Central memory CD8-positive, alpha-beta T cell (primary cell): ENCODE measurements around the gene LRRC38.
"Not testable (repeated sequence)": the region's sequence is repeated elsewhere in the genome, so short reads cannot be mapped to it uniquely, and the experiment has no call there.

ENCODE experiments used
- ATAC-seq: fragments of 150-1000 bp; cut with Tn5 transposase; replicated peaks from 2 replicates; pipeline ENCODE4 v1.10.0; 2022; ENCODE audit warnings: mild to moderate bottlenecking, moderate FRiP score, moderate number of reproducible peaks; ENCODE audit not compliant: poor library complexity, severe bottlenecking; ENCODE audit errors: extremely low read depth
- DNase-seq, 2 donors: peaks; one replicate each; pipeline ENCODE4 v3.0.0; 2021; ENCODE audit warnings: low spot score in 2 of 2
- H3K27ac Mint-ChIP-seq: one replicate; pipeline ENCODE4 v1.8.0; 2022; ENCODE audit warnings: low read depth, mild to moderate bottlenecking, moderate library complexity, mixed read lengths
- H3K27me3 Mint-ChIP-seq: one replicate; pipeline ENCODE4 v1.8.0; 2022; ENCODE audit warnings: mixed read lengths
- H3K36me3 Mint-ChIP-seq: one replicate; pipeline ENCODE4 v1.8.0; 2022; ENCODE audit warnings: mild to moderate bottlenecking, moderate library complexity, mixed read lengths; ENCODE audit not compliant: insufficient read depth
- H3K4me1 Mint-ChIP-seq: one replicate; pipeline ENCODE4 v1.8.0; 2022; ENCODE audit warnings: mixed read lengths
- H3K4me3 Mint-ChIP-seq: one replicate; pipeline ENCODE4 v1.8.0; 2022; ENCODE audit warnings: mild to moderate bottlenecking, moderate library complexity, mixed read lengths
- H3K9me3 Mint-ChIP-seq: one replicate; pipeline ENCODE4 v1.8.0; 2022; ENCODE audit warnings: mixed read lengths

Gene LRRC38, protein sequence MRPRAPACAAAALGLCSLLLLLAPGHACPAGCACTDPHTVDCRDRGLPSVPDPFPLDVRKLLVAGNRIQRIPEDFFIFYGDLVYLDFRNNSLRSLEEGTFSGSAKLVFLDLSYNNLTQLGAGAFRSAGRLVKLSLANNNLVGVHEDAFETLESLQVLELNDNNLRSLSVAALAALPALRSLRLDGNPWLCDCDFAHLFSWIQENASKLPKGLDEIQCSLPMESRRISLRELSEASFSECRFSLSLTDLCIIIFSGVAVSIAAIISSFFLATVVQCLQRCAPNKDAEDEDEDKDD

DNA sequence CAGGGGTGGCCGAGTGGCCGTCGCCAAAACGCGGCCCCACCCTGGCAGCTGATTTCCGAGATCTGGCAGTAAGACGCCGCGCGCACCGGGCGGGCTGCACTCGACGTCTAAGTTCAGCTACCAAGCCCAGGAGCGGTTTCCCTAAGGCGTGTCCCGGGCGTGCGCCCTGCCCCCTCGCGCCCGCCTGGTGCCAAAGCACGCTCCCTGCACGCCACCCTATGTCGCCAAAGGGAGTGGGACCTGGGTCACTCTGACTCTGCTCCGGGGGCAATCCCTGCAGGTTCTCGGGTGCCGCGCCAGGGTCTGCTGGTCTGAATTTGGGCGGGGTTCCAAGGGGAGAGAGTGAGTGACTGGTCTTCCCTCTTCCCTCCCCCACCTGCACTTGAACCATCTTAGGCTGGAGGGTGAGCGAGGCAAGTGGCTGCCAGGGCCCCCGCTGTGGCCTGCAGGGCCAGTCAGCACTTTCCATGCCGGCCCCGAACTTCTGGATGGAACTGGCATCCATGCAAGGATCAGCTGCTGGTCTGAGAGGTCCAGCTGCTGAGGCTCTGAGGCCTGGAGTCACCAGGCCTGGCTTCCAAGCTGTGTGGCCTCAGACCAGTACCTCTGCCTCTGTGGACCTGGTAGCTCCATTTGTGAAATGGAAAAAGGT, at the start of gene LRRC38:
Gene LRRC38, minus strand, starts transcription at position 109 of the 652 bp plus-strand sequence. CDS start 410 bp downstream, outside the sequence.
- peaks cover 81% of the 10 kb centered on the region for H3K27me3 Mint-ChIP-seq
- H3K27ac Mint-ChIP-seq: no peak within 1 kb of the TSS
- no peak for ATAC-seq
- no peaks in the 10 kb centered on the region for H3K4me1 Mint-ChIP-seq
- DNase-seq: no peak
- H3K4me3 Mint-ChIP-seq: no peak within 1 kb of the TSS
- no peaks in the 10 kb centered on the region for H3K36me3 Mint-ChIP-seq
- H3K9me3 Mint-ChIP-seq: peaks cover under 1% of the 10 kb centered on the region

DNA sequence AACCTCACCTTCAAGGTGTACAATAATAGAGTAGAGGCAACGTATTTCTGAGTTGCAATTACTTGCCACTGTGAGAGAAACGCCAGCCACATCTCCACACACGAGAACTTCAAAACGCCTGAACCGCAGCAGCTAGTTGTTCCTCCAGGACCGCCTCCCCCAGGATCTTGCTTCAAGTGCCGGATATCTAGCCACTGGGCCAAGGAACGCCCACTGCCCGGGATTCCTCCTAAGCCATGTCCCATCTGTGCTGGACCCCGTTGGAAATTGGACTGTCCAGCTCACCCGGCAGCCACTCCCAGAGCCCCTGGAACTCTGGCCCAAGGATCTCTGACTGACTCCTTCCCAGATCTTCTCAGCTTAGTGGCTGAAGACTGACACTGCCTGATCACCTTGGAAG, 49.2 kb upstream of the LRRC38 start:
- not testable (repeated sequence) for H3K4me3 Mint-ChIP-seq, H3K36me3 Mint-ChIP-seq, H3K27me3 Mint-ChIP-seq, H3K9me3 Mint-ChIP-seq, DNase-seq, H3K4me1 Mint-ChIP-seq, ATAC-seq, H3K27ac Mint-ChIP-seq

DNA sequence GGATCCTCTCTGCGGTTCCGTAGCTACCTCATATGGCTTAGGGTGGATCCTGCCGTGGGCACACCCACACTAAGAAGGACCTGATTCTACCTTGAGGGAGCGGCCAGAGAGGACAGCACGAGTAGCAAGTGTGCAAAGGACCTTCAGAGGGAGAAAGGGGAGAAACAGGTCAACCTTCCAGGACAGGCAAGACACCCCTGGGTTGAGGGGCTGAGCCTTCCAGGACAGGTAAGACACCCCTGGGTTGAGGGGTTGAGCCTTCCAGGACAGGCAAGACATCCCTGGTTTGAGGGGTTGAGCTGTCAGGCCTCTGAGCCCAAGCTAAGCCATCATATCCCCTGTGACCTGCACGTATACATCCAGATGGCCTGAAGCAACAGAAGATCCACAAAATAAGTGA, 46.7 kb upstream of the LRRC38 start:
- DNase-seq (no peak), ATAC-seq (no peak)
- no peak overlapping the region for H3K27ac Mint-ChIP-seq
- H3K4me1 Mint-ChIP-seq: no peaks in the 10 kb centered on the region
- no peaks in the 10 kb centered on the region for H3K27me3 Mint-ChIP-seq
- no peak overlapping the region for H3K4me3 Mint-ChIP-seq
- H3K9me3 Mint-ChIP-seq: no peaks in the 10 kb centered on the region
- H3K36me3 Mint-ChIP-seq: no peaks in the 10 kb centered on the region

DNA sequence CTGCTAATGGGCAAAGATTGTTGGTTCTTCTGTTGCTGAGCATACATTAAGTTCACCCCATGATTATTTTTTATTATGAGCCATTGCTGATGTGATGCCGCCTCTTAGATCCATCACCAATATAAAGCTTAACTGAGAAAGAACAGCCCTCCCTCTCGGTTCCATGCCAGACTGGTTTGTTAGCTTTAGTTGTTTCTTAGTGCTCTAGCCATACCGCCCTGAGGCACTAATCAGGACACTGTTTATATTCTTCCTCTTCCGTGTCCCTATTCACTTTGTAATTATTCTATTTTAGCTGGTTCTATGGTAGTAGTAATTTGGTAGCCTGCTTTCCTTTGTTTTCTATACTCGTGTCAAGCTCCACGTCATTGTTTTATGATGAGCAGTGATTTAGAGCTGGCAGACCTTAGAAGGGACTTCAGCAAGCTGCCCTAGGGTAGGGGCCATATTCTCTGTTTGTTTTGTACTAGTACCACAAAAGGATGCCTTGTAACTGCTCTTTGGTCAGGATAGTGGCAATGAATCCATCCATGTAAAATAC, 42.5 kb upstream of the LRRC38 start:
- no peaks in the 10 kb centered on the region for H3K27me3 Mint-ChIP-seq
- ATAC-seq: no peak
- H3K36me3 Mint-ChIP-seq: no peaks in the 10 kb centered on the region
- DNase-seq: no peak
- no peak overlapping the region for H3K27ac Mint-ChIP-seq
- H3K9me3 Mint-ChIP-seq: no peaks in the 10 kb centered on the region
- no peak overlapping the region for H3K4me3 Mint-ChIP-seq
- no peaks in the 10 kb centered on the region for H3K4me1 Mint-ChIP-seq

DNA sequence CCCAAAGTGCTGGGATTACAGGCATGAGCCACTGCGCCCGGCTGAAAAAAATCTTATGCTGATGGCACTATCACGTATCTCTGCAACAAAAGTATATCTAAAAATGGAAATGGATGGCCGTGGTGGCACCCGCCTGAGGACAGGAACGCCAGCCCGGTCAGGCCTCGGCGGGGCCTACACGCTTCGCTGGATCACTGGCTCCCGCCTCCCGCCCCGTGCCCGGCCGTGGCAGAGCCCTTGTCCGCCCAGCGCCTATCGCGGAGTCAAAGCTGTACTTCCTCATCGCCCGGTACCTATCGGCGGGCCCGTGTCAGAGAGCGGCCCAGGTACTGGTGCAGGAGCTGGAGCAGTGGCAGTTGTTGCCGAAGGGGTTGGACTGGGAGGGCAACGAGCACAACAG, 41.0 kb upstream of the LRRC38 start:
- ATAC-seq (no peak), DNase-seq (no peak)
- Mint-ChIP-seq H3K4me1 (no peaks in the 10 kb centered on the region), H3K36me3 (peaks cover 3% of the 10 kb centered on the region), H3K4me3 (no peak overlapping the region), H3K9me3 (no peaks in the 10 kb centered on the region), H3K27me3 (no peaks in the 10 kb centered on the region), H3K27ac (no peak overlapping the region)

DNA sequence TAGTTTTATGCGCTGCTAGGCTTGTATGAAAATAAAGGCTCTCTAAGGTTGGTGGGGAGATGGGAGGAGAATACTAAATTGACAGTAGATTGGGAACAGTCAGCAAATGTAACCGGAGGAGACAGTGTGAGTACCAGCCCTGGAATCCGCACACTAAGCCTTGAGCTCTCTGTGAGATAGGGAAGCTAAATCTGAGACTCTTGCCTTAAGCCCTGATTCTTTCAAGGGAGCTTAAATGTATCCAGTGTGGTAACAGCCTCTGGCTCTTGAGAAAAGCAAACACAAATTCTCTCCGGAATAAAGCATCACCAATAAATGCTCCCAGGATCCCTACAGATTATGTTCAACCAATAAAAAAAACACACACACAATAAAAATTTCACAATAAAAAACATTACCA, 36.9 kb upstream of the LRRC38 start:
- Mint-ChIP-seq H3K27ac (no peak overlapping the region), H3K4me1 (no peaks in the 10 kb centered on the region), H3K4me3 (no peak overlapping the region), H3K36me3 (peaks cover 5% of the 10 kb centered on the region), H3K27me3 (peaks cover 30% of the 10 kb centered on the region), H3K9me3 (no peaks in the 10 kb centered on the region)
- ATAC-seq (no peak), DNase-seq (no peak)

DNA sequence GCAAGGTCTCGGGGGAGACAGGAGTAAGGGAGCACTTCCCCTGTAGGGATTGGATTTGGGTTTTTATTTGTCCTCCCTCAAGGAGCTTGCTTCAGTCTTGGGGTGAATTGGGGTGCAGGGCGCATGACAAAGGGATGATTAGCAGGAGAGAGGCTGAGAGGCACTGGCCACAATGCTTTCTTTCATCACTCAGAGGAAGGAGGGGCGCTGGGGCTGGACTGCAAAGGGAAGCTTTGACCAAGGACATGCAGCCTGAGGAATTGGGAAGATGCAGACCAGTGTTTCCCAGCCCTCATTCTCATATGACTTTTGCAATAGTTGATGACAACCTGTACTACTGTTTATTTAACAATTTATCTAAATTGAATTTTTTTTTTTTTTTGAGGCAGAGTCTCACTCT, 35.7 kb upstream of the LRRC38 start:
- H3K27ac Mint-ChIP-seq: no peak overlapping the region
- H3K4me3 Mint-ChIP-seq: no peak overlapping the region
- ATAC-seq: no peak
- peaks cover 5% of the 10 kb centered on the region for H3K36me3 Mint-ChIP-seq
- H3K4me1 Mint-ChIP-seq: no peaks in the 10 kb centered on the region
- peaks cover 36% of the 10 kb centered on the region for H3K27me3 Mint-ChIP-seq
- no peak for DNase-seq
- no peaks in the 10 kb centered on the region for H3K9me3 Mint-ChIP-seq

DNA sequence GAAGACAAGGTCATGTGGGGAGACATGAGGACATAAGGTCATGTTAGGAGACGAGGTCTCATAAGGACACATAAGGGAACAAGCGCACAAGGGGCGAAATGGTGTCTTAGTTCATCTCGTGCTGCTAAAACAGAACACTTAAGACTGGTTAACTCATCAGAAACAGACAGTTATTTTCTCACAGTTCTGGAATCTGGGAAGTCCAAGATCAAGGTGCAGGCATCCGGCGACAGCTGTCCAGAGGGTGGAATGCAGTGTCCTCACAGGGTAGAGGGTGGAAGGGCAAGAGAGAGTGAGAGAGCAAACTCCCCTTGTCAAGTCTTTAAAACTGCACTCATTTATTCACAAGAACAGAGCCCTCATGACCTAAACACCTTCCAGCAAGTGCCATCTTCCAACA, 35.2 kb upstream of the LRRC38 start:
- Mint-ChIP-seq H3K9me3 (no peaks in the 10 kb centered on the region), H3K27ac (no peak overlapping the region), H3K27me3 (peaks cover 41% of the 10 kb centered on the region), H3K4me3 (no peak overlapping the region), H3K36me3 (peaks cover 5% of the 10 kb centered on the region), H3K4me1 (no peaks in the 10 kb centered on the region)
- ATAC-seq (no peak), DNase-seq (no peak)

DNA sequence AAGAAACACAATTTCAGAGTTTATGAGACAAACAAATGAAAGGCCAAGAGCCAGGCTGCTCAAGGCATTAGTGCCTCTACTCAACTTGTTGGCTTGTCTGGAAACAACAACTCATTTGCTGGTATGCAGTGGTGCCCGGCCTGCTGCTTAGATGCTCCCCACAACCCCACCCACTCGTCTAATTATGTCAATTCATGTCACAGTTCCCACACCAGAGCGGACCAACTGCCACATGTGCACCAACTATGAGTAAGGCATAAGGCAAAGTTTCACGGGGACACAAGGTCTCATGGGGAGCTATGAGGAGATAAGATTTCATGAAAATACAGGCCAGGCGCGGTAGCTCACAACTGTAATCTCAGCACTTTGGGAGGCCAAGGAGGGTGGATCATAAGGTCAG, 34.5 kb upstream of the LRRC38 start:
- DNase-seq: no peak
- H3K4me3 Mint-ChIP-seq: no peak overlapping the region
- H3K9me3 Mint-ChIP-seq: no peaks in the 10 kb centered on the region
- H3K27ac Mint-ChIP-seq: no peak overlapping the region
- H3K27me3 Mint-ChIP-seq: peaks cover 41% of the 10 kb centered on the region
- H3K4me1 Mint-ChIP-seq: no peaks in the 10 kb centered on the region
- H3K36me3 Mint-ChIP-seq: peaks cover 5% of the 10 kb centered on the region
- no peak for ATAC-seq

DNA sequence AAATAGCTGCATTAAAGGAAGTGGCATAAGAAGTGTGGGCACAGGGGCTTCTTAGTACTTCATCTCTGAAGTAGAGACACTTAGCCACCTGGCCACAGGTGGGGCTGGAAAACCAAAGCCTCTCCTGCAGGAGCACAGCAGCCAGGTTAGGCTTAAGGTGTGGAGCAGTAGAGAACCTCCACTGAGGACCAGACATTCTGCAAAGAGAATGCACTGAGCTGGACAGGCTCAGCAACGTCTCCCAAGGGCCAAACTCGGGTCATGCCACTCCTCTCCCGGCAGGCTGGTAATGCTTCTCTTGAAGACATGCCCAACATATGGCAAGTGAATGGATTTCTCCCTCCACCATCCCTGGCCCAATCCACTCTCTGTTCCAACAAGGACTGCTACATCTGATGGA, 33.0 kb upstream of the LRRC38 start:
- Mint-ChIP-seq H3K4me3 (no peak overlapping the region), H3K27ac (no peak overlapping the region), H3K36me3 (peaks cover 7% of the 10 kb centered on the region), H3K4me1 (no peaks in the 10 kb centered on the region), H3K27me3 (peaks cover 41% of the 10 kb centered on the region), H3K9me3 (no peaks in the 10 kb centered on the region)
- DNase-seq (no peak), ATAC-seq (no peak)

DNA sequence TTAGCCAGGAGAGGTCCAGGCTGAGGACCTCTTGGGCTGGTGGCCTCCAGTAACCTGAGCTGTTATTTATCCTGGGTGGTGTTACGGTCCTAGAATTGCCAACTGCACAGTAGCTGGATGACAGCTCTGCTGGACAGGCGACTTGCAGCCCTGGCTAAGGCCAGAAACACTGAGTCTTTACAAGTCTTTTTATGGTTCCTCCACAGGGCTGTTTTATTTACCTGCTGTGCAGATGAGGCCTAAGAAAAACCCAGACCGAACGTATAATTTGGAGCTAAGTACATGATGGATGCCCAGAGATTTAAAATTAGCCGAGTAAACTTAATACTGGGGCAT, 30.4 kb upstream of the LRRC38 start:
- DNase-seq: no peak
- H3K27me3 Mint-ChIP-seq: peaks cover 48% of the 10 kb centered on the region
- no peaks in the 10 kb centered on the region for H3K9me3 Mint-ChIP-seq
- no peak for ATAC-seq
- H3K36me3 Mint-ChIP-seq: peaks cover 4% of the 10 kb centered on the region
- H3K4me1 Mint-ChIP-seq: no peaks in the 10 kb centered on the region
- H3K27ac Mint-ChIP-seq: no peak overlapping the region
- H3K4me3 Mint-ChIP-seq: no peak overlapping the region

DNA sequence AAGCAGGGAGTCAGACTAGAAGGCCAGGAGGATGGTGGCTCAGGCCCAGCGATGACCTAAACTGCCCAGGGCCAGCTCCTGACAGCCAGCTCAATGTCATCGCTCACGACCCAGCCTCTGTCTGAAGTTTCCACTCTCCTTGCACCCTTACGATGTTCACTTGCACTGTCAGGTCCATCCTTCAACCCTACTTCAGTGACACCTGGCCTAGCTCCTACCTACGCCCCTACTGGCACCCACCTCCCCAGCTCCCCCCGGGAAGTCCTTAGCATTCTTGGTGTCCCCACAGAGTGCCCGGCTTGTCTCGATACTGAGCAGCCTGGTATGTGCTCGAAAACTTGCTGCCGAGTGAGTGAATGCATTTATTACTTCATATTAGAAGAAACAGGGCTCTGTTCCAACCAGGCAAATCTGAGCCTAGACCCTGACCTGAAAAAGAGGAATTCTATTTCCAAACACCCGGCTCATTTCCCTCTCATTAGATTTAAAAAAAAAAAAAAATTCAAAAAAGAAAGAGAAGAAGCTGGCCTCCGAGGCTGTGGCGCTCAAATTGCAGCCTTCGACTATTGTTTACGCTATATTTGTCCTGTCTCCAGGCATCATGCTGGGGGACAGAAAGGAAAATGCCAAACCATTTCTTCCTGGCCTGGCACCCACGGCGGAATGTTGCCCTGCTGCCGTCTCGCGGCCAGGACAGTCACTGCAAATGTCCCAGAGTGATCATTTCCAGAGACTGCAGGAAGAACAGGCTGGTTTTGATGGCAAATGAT, 29.8 kb upstream of the LRRC38 start:
- Mint-ChIP-seq H3K9me3 (no peaks in the 10 kb centered on the region), H3K27me3 (peaks cover 48% of the 10 kb centered on the region), H3K4me3 (no peak overlapping the region), H3K36me3 (peaks cover 4% of the 10 kb centered on the region), H3K27ac (no peak overlapping the region), H3K4me1 (no peaks in the 10 kb centered on the region)
- ATAC-seq (no peak), DNase-seq (no peak)
